Endodermal cell (in vitro differentiated cells): ENCODE data around the gene MORN1. TPM values are rescaled to one million over a fixed set of nuclear protein-coding genes. Genes with fewer than 3 reads are reported as not detected.

Experiments
- DNase-seq: peaks from one replicate; pipeline ENCODE4 v3.0.0-alpha.2; 2017
- H3K27ac ChIP-seq: 2 replicates; pipeline ENCODE4 v1.5.1; 2013; ENCODE audit warnings: mild to moderate bottlenecking, low read depth, low read length, moderate library complexity
- H3K27me3 ChIP-seq: 2 replicates; pipeline ENCODE4 v1.6.1; 2013; ENCODE audit warnings: mild to moderate bottlenecking, low read length, moderate library complexity; ENCODE audit not compliant: insufficient read depth, control insufficient read depth, poor library complexity, severe bottlenecking
- H3K36me3 ChIP-seq: 2 replicates; pipeline ENCODE4 v1.7.0; 2013; ENCODE audit warnings: mild to moderate bottlenecking, low read length, moderate library complexity; ENCODE audit not compliant: control insufficient read depth, insufficient read depth
- H3K4me1 ChIP-seq: one replicate; pipeline ENCODE4 v1.7.0; 2013; ENCODE audit warnings: low read length; ENCODE audit not compliant: control insufficient read depth, insufficient read depth
- H3K4me3 ChIP-seq: 2 replicates; pipeline ENCODE4 v1.5.1; 2013; ENCODE audit warnings: mild to moderate bottlenecking, low read length, moderate library complexity
- H3K9ac ChIP-seq: 2 replicates; pipeline ENCODE4 v1.6.1; 2013; ENCODE audit warnings: mild to moderate bottlenecking, low read length, moderate library complexity; ENCODE audit not compliant: poor library complexity, severe bottlenecking; ENCODE audit errors: extremely low read depth
- H3K9me3 ChIP-seq: 2 replicates; pipeline ENCODE4 v1.6.1; 2013; ENCODE audit warnings: mild to moderate bottlenecking, low read length, moderate library complexity; ENCODE audit not compliant: control insufficient read depth
- H3K27ac Mint-ChIP-seq: 2 replicates; pipeline ENCODE4 v1.8.0; 2020; ENCODE audit warnings: mixed read lengths
- H3K27me3 Mint-ChIP-seq: 2 replicates; pipeline ENCODE4 v1.8.0; 2021; ENCODE audit warnings: mild to moderate bottlenecking, mixed read lengths; ENCODE audit not compliant: insufficient read depth
- H3K36me3 Mint-ChIP-seq: 2 replicates; pipeline ENCODE4 v1.8.0; 2020; ENCODE audit warnings: low read depth, mixed read lengths
- H3K4me1 Mint-ChIP-seq: 2 replicates; pipeline ENCODE4 v1.8.0; 2020; ENCODE audit warnings: mixed read lengths
- H3K4me3 Mint-ChIP-seq: 2 replicates; pipeline ENCODE4 v1.8.0; 2020; ENCODE audit warnings: mild to moderate bottlenecking, moderate library complexity, mixed read lengths
- H3K9me3 Mint-ChIP-seq: 2 replicates; pipeline ENCODE4 v1.8.0; 2020; ENCODE audit warnings: mild to moderate bottlenecking, mixed read lengths
- CTCF ChIP-seq: fragments of 200-600 bp; sonication (generic); conservative IDR thresholded peaks from 2 replicates; pipeline ENCODE4 v1.5.0; 2021; ENCODE audit warnings: antibody characterized with exemption, mild to moderate bottlenecking
- WGBS, 2 experiments: methylation state at CpG; one replicate each; pipeline versions ENCODE4 v1.1.5 to v1.1.7; 2013; ENCODE audit warnings: missing lambda C conversion rate in 2 of 2, mixed read lengths in 1 of 2; ENCODE audit not compliant: insufficient coverage in 1 of 2, insufficient read length in 1 of 2; 5-methylcytosine and 5-hydroxymethylcytosine counted together
- total RNA-seq, 2 donors: library from RNA; stranded (reverse); fragmentation: NEBNext Ultra II Directional in 1 of 2; extraction: Animal tissue kit (Norgen Biotek cat#: 25700) in 1 of 2; gene quantifications; 2 replicates in 1 of 2; 3 replicates in 1 of 2; pipeline ENCODE4 v1.2.1, GENCODE V29; 2021

The MORN1 gene
- total RNA-seq, 2 donors from 2014 or later = 21.3 to 24.9 TPM

- H3K27ac ChIP-seq = no peak overlapping the region
- no peak overlapping the region for H3K4me3 ChIP-seq
- H3K36me3 ChIP-seq = no peaks in the 10 kb centered on the region
- no peak for TF ChIP-seq CTCF
- no peaks in the 10 kb centered on the region for H3K9me3 ChIP-seq
- no peak for DNase-seq
- 89 to 90% methylated on average over 18 to 21 of the region's 21 CpGs for WGBS, 2 experiments
- Mint-ChIP-seq H3K4me1 (no peaks in the 10 kb centered on the region), H3K4me3 (no peak overlapping the region), H3K9me3 (peaks cover 7% of the 10 kb centered on the region), H3K36me3 (no peaks in the 10 kb centered on the region), H3K27me3 (peaks cover 13% of the 10 kb centered on the region), H3K27ac (no peak overlapping the region)
- no peaks in the 10 kb centered on the region for H3K4me1 ChIP-seq
- no peak overlapping the region for H3K9ac ChIP-seq
- H3K27me3 ChIP-seq = peaks cover 8% of the 10 kb centered on the region
Measured at GRCh38 chr1:2326524-2326923, 64.8 kb downstream of the MORN1 start.

GRCh38 chr1:2324553-2325366 is 66.6 kb downstream of the MORN1 start:
- H3K4me1 ChIP-seq = no peaks in the 10 kb centered on the region
- no peak overlapping the region for H3K4me3 ChIP-seq
- H3K27ac ChIP-seq = no peak overlapping the region
- no peak for TF ChIP-seq CTCF
- peaks cover 3% of the 10 kb centered on the region for H3K9me3 Mint-ChIP-seq
- no peaks in the 10 kb centered on the region for H3K36me3 Mint-ChIP-seq
- no peak for DNase-seq
- peaks cover 13% of the 10 kb centered on the region for H3K27me3 Mint-ChIP-seq
- H3K36me3 ChIP-seq = no peaks in the 10 kb centered on the region
- H3K9me3 ChIP-seq = no peaks in the 10 kb centered on the region
- H3K9ac ChIP-seq = no peak overlapping the region
- H3K27me3 ChIP-seq = peaks cover 8% of the 10 kb centered on the region
- WGBS, 2 experiments = 91% methylated on average over 10 to 18 of the region's 18 CpGs
- no peak overlapping the region for H3K27ac Mint-ChIP-seq
- H3K4me1 Mint-ChIP-seq = no peaks in the 10 kb centered on the region
- no peak overlapping the region for H3K4me3 Mint-ChIP-seq

- 94 to 100% methylated on average over 7 to 16 of the region's 16 CpGs for WGBS, 2 experiments
- no peaks in the 10 kb centered on the region for H3K4me1 Mint-ChIP-seq
Measured at GRCh38 chr1:2323451-2323974, 67.8 kb downstream of the MORN1 start.

More at GRCh38 chr1:2323451-2323974, 67.8 kb downstream of the MORN1 start:
- Histone ChIP-seq H3K4me1 (no peaks in the 10 kb centered on the region), H3K4me3 (no peak overlapping the region), H3K9ac (no peak overlapping the region), H3K9me3 (no peaks in the 10 kb centered on the region), H3K36me3 (no peaks in the 10 kb centered on the region), H3K27me3 (peaks cover 8% of the 10 kb centered on the region), H3K27ac (no peak overlapping the region)
- Mint-ChIP-seq H3K36me3 (no peaks in the 10 kb centered on the region), H3K27me3 (peaks cover 13% of the 10 kb centered on the region), H3K27ac (no peak overlapping the region), H3K9me3 (peaks cover 2% of the 10 kb centered on the region), H3K4me3 (no peak overlapping the region)
- TF ChIP-seq CTCF = no peak
- DNase-seq = no peak
